Limb (tissue), 2 donors: ENCODE measurements around the gene HOXC6.

Experiments used
- DNase-seq, 2 donors: peaks; one replicate each; pipeline ENCODE4 v3.0.0-alpha.2; 2016; ENCODE audit errors: extremely low spot score in 2 of 2

HOXC6 gene

GRCh38 chr12:54028314-54029201 is at the start of gene HOXC6:
HOXC6 (plus strand) TSS chr12:54028440; CDS start chr12:54028522, 82 bp downstream.
- peak in 1 of 2 donors; percentile 70 for DNase-seq

DNA sequence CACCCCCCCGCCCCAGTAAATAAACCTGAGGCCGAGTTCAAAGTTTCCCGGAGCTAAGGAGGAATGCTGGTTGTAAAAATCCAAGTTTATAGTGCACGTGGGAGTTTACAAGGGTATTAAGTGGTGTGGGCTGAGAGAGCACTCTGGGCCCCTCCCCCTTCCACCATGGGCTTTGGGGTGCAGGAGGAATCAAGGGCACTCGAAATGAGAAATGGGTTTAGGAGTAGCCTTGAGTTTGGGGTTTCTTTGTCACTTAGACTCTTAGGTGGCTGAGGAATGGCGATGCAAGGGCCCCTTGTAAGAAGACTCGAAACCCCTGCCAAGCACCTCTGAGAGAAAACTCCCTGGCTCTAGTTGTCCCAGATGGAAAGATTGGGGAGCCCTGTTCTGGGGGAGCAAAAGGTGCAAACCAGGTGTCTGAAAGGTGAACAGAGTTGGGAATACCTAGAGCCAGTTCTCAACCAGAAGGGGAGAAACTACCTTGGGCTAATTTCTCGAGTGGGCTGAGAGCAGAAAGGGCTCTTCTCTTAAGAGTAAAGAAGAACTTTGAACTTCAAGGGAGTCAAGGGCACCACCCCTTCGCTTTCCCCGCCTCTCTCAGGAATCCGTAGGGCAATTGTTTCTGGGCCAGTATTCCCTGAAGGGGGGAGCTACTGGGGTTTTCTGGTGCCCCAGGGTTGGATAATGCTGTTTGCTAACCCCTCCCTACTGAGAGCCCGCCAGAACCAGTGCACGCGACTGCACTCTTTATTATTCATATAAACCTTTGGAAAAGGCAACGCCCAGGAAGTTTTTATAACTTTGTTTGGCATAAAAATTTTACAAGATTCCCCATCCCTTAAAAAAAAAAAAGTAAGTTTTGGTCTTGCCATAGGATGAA is 49.5 kb upstream of the HOXC6 start:
- no peak for DNase-seq

DNA sequence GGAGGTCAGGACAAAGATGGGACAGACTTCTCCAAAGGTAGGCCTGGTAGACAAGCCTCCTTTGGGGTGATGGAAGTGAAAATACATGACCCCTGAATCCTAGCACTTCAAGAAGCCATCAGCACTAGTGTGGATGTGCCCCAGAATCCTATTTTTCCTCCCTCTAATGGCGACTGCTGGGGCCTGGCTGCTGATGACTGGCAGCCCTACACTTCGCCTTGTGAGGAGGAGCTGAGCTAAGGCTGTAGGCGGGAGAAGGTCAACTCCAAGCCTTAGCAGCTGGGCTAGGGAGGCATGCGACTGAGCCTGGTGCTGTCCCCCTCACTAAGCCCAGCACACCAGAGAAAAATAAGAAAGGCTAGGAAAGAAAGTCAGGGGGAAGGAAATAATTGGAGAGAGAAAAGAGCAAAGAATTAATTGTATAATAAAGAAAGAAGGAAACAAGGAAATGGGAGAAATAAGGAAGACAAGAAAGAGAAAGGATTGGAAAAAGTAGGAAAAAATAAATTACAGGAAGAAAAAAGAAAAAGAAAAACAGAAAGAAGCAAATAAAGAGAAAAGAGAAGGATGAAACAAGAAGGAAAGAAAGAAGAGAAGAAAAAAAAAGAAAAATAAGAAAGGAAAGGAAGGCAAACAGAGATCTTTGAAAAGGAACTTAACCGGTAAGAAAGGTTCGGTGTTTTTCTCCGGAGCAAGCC is 48.0 kb upstream of the HOXC6 start:
- DNase-seq, result no peak

DNA sequence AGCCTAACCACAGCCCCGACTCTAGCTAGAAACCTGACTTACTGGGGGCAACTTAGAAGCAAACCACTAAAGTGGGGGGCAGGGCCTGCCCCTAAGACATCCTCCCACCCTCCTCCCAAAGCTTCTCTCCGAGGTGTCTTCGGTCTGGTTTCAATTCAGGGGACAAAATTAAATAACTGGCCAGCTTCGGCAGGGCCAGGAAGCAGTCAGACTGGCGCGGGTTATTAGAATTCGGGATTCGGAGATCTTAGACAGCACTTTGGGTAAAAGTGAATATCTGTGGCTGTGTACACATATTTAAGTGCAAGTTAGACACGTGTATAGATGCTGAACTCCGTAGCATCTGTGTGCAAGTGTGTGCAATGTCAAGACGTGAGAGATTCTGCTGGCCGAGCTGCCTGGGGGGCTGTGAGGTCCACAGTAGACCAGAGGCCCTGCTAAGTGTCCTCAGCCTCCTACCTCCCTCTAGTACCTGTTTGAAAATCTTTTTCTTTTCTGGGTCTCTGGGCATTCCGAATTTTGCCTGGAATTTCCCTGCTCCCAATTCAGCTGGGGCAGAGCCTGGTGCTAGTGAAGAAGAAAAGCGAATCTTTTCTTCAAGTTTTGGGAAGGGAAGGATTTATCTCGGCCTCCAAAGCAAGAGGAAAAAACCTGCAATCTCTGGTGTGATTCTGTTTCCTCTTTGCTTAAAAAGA is 47.3 kb upstream of the HOXC6 start:
- no peak for DNase-seq

DNA sequence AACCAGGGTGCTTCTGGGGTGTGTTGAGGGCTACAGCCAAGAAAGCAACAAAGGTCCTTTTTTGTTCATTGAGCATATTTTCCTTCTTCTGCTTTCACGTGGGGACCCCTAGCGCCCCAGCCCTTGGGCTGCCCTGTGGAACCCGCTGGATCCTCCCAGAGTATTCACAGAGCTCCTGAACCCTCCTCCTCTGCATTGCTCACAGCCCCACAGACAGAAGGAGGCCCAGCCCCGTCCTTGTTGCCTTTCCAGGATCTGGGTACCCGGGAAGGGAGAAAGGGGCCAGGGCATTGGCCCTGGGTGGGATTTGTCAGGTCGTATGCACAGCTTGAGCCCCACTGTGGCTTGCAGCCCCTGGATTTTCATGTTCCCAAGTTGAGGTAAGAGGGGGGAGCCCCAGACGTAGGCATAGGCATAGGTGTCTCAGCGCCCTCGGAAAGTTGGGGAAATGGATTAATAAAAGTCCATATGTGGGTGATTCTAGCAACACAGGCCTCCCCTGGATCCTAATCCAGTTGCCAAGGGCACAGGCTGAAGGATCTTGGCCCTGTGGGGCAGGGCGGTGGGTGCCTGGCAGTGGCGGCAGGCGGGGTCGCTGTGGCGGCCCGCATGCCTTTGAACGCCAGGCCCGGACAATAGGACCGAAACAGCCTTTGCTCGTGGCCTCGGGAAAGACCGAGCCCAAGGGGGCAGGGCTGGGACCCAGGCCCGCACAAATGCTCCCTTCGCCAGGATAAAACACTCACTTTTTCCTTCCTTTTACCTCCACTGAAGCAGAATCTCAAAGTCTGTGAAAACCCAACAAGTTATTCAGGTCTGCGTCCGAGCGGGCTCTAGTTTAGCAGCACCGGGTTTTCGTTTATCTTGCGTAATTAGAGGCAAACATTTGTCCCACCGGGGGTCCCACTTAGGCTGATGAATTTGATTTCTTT is 46.3 kb upstream of the HOXC6 start:
- DNase-seq, result no peak

- no peak for DNase-seq
These were observed 45.3 kb upstream of the HOXC6 start for GRCh38 chr12:53982648-53983567.

GRCh38 chr12:53983568-53983949 is 44.7 kb upstream of the HOXC6 start:
- DNase-seq, result no peak

GRCh38 chr12:53983950-53984572 is 44.2 kb upstream of the HOXC6 start:
- peak in 1 of 2 donors; percentile 71 for DNase-seq

DNA sequence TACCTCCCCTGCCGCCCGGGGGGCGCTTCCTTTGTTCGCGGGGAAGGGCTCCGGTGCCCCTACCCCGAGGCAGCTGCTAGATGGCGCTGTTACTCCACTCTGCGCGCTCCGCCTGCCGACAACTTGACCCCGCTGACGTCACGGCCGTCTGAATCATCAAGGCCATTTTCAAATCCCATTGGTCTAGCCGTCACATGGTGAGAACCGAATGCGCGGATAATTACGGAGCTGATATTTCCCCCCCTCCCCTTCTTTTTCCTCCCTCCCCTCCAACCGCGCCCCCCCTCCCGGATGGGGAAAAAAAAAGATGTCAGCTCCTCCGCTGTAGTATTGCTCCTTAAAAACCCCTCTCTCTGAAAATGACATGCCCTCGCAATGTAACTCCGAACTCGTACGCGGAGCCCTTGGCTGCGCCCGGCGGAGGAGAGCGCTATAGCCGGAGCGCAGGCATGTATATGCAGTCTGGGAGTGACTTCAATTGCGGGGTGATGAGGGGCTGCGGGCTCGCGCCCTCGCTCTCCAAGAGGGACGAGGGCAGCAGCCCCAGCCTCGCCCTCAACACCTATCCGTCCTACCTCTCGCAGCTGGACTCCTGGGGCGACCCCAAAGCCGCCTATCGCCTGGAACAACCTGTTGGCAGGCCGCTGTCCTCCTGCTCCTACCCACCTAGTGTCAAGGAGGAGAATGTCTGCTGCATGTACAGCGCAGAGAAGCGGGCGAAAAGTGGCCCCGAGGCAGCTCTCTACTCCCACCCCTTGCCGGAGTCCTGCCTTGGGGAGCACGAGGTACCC is 43.1 kb upstream of the HOXC6 start, which contains the start of gene HOXC10:
Gene HOXC10, plus strand, starts transcription at position 246 of the 791 bp plus-strand sequence. Its CDS starts 114 bp downstream, at position 360.
- peak; percentile 96 to 97 for DNase-seq

GRCh38 chr12:53985692-53985993 is 42.6 kb upstream of the HOXC6 start:
- DNase-seq, result peak in 1 of 2 donors; percentile 73

DNA sequence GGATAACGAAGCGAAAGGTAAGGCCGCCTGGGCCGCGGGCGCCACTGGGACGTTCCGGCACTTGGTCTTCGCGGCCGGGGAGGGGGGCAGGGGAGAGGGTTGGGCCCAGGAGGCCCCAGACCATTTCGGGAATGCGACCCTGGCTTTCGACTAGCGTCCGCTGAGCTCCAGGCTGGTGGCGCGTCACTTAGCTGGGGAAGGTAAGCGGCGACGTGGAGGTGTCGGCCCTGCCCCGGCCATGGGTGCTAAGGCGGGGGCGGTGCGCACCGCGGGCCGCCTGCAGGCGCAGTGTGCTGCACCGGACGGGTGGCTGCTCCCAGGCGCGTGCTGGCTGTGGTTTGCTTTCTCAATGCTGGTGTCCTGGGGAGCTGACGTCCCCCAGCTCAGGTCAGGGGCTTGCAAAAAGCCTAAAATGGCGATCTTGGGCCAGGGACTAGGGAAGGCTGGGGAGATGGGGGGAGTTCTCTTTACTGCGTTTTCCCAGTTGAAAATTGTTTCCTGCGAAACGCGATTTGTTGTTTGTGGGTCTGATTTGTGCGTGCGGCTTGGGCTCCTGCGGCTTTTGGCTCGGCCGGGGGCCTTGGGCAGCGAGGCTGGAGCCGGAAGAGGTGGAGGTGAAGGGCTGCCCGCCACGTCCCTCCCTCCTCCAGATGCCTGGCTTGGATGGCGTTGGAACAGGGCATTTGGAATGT is 42.1 kb upstream of the HOXC6 start:
- peak in 1 of 2 donors; percentile 67 for DNase-seq

GRCh38 chr12:53986686-53987483 is 41.4 kb upstream of the HOXC6 start:
- no peak for DNase-seq

GRCh38 chr12:53987787-53988230 is 40.4 kb upstream of the HOXC6 start:
- no peak for DNase-seq

DNA sequence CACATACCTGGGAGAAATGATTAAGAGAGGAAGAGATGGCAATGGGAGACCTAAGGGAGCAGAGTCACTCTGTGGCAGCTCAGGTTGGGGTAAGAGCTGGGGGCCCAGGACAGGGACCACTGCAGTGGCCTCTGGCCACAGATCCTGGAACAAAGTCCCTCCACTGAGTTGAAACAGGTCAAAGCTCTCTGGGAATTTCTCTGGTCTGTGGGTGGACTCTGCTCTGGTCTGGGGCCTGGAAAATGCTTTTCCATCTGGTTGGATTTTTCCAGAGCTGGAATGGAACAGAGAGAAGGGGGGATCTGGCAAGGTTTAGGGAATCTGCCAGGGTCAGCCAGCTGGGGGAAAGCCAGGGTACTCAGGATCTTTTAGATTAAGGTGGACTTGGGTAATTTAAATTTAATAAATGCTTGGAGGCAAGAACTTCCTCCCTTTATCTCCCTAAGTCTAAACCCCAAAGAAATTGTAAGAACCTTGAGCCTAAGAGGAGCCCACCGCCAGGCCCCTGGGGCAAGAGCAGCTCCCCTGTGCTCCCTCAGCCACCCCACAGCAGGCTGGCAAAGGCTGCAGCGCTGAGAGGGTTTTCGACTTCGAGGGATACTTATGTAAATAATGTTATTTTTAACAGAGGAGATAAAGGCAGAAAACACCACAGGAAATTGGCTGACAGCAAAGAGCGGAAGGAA is 39.6 kb upstream of the HOXC6 start:
- DNase-seq, result no peak
